Inferior parietal cortex (tissue), 1 donor: ENCODE data around the gene KDM4F.

Experiments
- DNase-seq: peaks from one replicate; pipeline ENCODE4 v3.0.0-alpha.2; 2016; ENCODE audit errors: extremely low spot score

The KDM4F gene

GRCh38 chr11:95091663-95092180, 42.5 kb downstream of the KDM4F start:
- DNase-seq = no peak

GRCh38 chr11:95092549-95093324, 43.5 kb downstream of the KDM4F start:
- DNase-seq = no peak

DNA sequence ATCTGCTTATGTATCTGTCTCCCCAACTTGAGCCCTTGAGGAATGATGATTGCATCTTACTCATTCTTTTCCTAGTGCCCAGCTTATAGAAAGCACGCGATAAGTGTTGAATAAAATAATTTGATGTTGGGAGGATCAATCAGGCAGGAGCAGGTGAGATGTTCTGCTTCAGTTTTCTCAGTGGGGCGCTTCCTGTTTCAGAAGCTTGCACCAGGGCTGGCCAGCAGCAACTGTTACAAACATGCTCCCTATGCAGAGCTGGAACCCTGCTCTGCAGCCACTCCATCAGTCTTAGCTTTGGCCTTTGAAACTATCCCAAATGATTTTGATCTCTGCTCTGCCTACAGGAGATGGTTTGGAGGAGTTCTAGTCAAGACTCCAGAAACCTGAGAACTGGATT, 44.3 kb downstream of the KDM4F start:
- no peak for DNase-seq

DNA sequence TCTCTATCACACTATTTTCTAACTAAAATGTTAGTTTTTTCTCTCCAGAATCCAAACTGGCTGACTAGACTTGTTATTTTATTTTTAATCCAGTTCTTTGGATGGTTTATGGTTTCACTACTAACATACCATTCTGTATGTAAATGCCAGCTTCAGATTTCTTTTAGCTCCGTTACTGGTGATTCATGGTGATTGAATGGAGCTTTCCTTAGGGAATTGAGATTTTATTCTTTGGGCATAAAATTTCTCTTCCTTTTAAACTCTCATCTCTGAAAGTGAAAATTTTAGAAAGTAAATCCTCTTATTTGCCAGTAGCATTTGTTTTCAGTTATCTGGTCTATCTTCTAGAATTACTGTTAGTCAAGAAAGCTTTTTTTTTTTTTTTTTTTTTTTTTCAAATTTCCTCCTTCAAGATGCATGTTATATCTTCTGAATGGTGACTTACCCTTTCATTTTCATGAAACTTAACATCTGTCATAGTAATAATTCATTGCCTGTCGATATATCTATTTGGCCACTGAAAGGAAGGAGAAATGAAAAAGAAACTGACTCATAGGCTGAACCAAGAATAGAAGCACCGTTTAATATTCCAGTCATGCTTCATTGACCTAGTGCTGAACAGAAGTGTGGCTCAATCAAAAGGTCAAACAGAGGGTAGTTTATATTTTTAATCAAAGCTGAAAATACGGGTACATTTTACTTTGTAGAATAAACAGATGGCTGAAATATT, 46.8 kb downstream of the KDM4F start:
- DNase-seq = no peak

DNA sequence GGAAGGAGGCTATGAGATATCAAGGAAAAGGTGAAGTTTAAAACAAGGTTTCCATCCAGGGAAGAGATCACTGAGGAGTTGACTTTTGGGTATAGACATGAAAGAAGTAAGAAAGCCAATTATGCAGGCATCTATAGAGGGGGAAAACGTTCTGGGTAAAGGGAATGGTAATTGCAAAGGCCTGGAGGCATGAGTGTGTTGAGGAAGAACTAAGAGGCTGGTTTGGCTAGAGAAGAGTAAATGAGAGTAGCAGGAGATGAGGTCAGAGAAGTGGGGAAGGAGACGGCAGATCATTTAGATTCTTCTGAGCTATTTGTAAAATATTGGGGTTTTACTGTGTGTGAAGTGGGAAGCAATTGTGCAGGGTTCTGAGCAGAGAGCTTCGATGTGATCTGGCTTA, 48.0 kb downstream of the KDM4F start:
- DNase-seq = no peak

DNA sequence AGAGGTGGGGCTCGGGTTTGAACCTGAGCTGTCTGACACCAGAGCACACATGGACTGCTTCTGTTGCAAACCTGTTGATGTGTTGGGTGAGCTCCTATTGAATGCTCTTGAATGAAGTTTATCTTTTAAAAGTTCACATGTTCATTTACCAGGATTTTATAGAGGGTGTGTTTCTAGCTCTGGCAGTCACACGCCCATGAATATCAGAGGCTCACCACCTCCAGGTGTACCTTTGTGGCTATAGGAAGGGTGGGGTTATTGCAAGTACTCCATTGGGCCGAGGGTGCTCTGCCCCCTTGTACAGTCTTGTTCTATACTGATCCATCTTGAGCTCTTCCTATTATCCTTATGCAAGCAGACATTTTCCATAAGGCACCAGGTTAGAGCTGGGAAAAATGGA, 49.6 kb downstream of the KDM4F start:
- no peak for DNase-seq

DNA sequence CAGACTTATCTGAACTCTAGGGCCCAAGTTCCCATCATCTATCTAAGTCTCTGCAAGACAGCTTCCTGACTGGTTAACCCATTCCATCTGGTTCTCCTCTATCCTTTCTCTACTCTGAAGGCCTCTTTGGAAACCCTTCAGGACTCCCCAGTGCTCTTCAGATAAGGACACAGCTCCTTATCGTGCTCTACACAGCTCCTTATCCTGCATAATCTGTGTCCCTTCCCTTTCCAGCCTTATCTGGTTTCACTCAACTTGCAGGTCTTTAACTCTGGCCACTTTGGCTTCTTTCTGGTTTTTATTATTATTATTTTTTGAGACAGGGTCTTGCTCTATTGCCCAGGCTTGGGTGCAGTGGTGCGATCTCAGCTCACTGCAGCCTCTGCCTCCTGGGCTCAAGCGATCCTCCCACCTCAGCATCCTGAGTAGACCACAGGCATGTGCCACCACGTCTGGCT, 51.0 kb downstream of the KDM4F start:
- no peak for DNase-seq
